Breast epithelium (tissue), 4 donors: ENCODE measurements around the gene NAP1L1. TPM values are rescaled to one million over a fixed set of nuclear protein-coding genes. Genes with fewer than 3 reads are reported as not detected.

Experiments used
- DNase-seq, 2 donors: peaks; one replicate each; pipeline ENCODE4 v3.0.0-alpha.2; 2019; ENCODE audit warnings: low spot score in 2 of 2
- H3K27ac ChIP-seq, 2 donors: fragments of 200-600 bp; sonication (generic) in 1 of 2; one replicate each; pipeline ENCODE4 v1.5.1; 2016 to 2019; ENCODE audit warnings: mild to moderate bottlenecking in 1 of 2
- H3K27me3 ChIP-seq, 2 donors: fragments of 200-600 bp; sonication (generic) in 1 of 2; one replicate each; pipeline versions ENCODE4 v1.5.1 to v1.6.0; 2017 to 2019; ENCODE audit warnings: control low read depth in 1 of 2, mild to moderate bottlenecking in 1 of 2
- H3K36me3 ChIP-seq: fragments of 200-600 bp; one replicate; pipeline ENCODE4 v1.5.1; 2019
- H3K4me1 ChIP-seq, 2 donors: fragments of 200-600 bp; sonication (generic); one replicate each; pipeline ENCODE4 v1.5.1; 2016 to 2019; ENCODE audit warnings: control low read depth in 1 of 2
- H3K4me3 ChIP-seq, 3 donors: fragments of 200-600 bp; sonication (generic); 1 replicate in 2 of 3; 2 replicates in 1 of 3; pipeline ENCODE4 v1.5.1; 2016 to 2019; ENCODE audit warnings: mild to moderate bottlenecking in 3 of 3, moderate library complexity in 2 of 3
- H3K9me3 ChIP-seq, 2 donors: fragments of 200-600 bp; sonication (generic) in 1 of 2; one replicate each; pipeline ENCODE4 v1.5.1; 2016 to 2019; ENCODE audit warnings: control low read depth in 1 of 2
- CTCF ChIP-seq, 3 donors: fragments of 450-650 bp; IDR thresholded peaks; one replicate each; pipeline ENCODE4 v1.5.1; 2016 to 2017; ENCODE audit warnings: antibody characterized with exemption in 3 of 3, mild to moderate bottlenecking in 3 of 3, moderate library complexity in 3 of 3
- POLR2A ChIP-seq: fragments of 450-650 bp; IDR thresholded peaks from one replicate; pipeline ENCODE4 v1.6.1; 2016; ENCODE audit warnings: antibody characterized with exemption, mild to moderate bottlenecking, moderate library complexity
- POLR2AphosphoS5 ChIP-seq, 3 donors: sonication (generic); formaldehyde crosslinking; IDR thresholded peaks; one replicate each; pipeline ENCODE4 v1.6.1; 2017; ENCODE audit warnings: antibody characterized with exemption in 3 of 3
- intact Hi-C: fragments of 100-400 bp; cut with DNase I; formaldehyde crosslinking; loops from one replicate; pipeline ENCODE4 v1.15.1; 2023; ENCODE audit warnings: low total_unique reads
- total RNA-seq, 3 donors: library from RNA; depleted of rRNA; stranded (reverse); fragments of >200 nt; gene quantifications; one replicate each; pipeline ENCODE4 v1.1.0, GENCODE V29; 2016

NAP1L1 gene
- total RNA-seq, 3 donors from 2014 or later: 356 to 419 (median 394) TPM

GRCh38 chr12:76049575-76050251, 34.8 kb downstream of the NAP1L1 start:
- no peak overlapping the region for H3K4me3 ChIP-seq
- no peak for DNase-seq
- peaks cover 13% of the 10 kb centered on the region for H3K36me3 ChIP-seq
- H3K27me3 ChIP-seq: no peaks in the 10 kb centered on the region
- TF ChIP-seq CTCF (IDR thresholded peaks at IDR 0.05): no peak
- TF ChIP-seq POLR2AphosphoS5 (IDR thresholded peaks at IDR 0.05): no peak
- no peak for TF ChIP-seq POLR2A
- H3K9me3 ChIP-seq: no peaks in the 10 kb centered on the region
- intact Hi-C loops: no loop called here
- H3K27ac ChIP-seq: no peak overlapping the region
- no peaks in the 10 kb centered on the region for H3K4me1 ChIP-seq

GRCh38 chr12:76047742-76048141, 36.7 kb downstream of the NAP1L1 start:
- Histone ChIP-seq H3K4me1 (no peaks in the 10 kb centered on the region), H3K36me3 (peaks cover 12% of the 10 kb centered on the region), H3K27me3 (no peaks in the 10 kb centered on the region), H3K4me3 (no peak overlapping the region), H3K27ac (no peak overlapping the region), H3K9me3 (no peaks in the 10 kb centered on the region)
- intact Hi-C loops: no loop called here
- no peak for DNase-seq
- no peak for TF ChIP-seq POLR2AphosphoS5 (IDR thresholded peaks at IDR 0.05)
- TF ChIP-seq POLR2A: no peak
- no peak for TF ChIP-seq CTCF (IDR thresholded peaks at IDR 0.05)

GRCh38 chr12:76047060-76047459, 37.4 kb downstream of the NAP1L1 start:
- Histone ChIP-seq H3K27me3 (no peaks in the 10 kb centered on the region), H3K4me1 (no peaks in the 10 kb centered on the region), H3K9me3 (no peaks in the 10 kb centered on the region), H3K4me3 (no peak overlapping the region), H3K27ac (no peak overlapping the region), H3K36me3 (peaks cover 6% of the 10 kb centered on the region)
- intact Hi-C loops: no loop called here
- DNase-seq: no peak
- TF ChIP-seq POLR2AphosphoS5 (IDR thresholded peaks at IDR 0.05) (no peak), POLR2A (no peak), CTCF (IDR thresholded peaks at IDR 0.05) (no peak)

- H3K9me3 ChIP-seq: no peaks in the 10 kb centered on the region
- H3K36me3 ChIP-seq: no peaks in the 10 kb centered on the region
- no peak for TF ChIP-seq CTCF (IDR thresholded peaks at IDR 0.05)
- TF ChIP-seq POLR2AphosphoS5 (IDR thresholded peaks at IDR 0.05): no peak
- TF ChIP-seq POLR2A: no peak
- DNase-seq: no peak
- H3K27me3 ChIP-seq: no peaks in the 10 kb centered on the region
- no peak overlapping the region for H3K4me3 ChIP-seq
- intact Hi-C loops: no loop called here
- no peaks in the 10 kb centered on the region for H3K4me1 ChIP-seq
- H3K27ac ChIP-seq: no peak overlapping the region
These were observed 41.1 kb downstream of the NAP1L1 start for GRCh38 chr12:76043377-76043776.

- Histone ChIP-seq H3K4me3 (no peak overlapping the region), H3K4me1 (no peaks in the 10 kb centered on the region), H3K9me3 (no peaks in the 10 kb centered on the region), H3K27ac (no peak overlapping the region), H3K27me3 (no peaks in the 10 kb centered on the region), H3K36me3 (no peaks in the 10 kb centered on the region)
- TF ChIP-seq POLR2AphosphoS5 (IDR thresholded peaks at IDR 0.05) (no peak), CTCF (IDR thresholded peaks at IDR 0.05) (no peak), POLR2A (no peak)
- no peak for DNase-seq
- intact Hi-C loops: no loop called here
These were observed 42.3 kb downstream of the NAP1L1 start for GRCh38 chr12:76042147-76042546.
